Measurements from ENCODE around the gene SNX8. TPM values are rescaled to one million over a fixed set of nuclear protein-coding genes. Genes with fewer than 3 reads are reported as not detected.
A peak's percentile ranks its signal among the peaks of the same experiment; 100 is the strongest.
"Not testable (repeated sequence)": the region's sequence is repeated elsewhere in the genome, so short reads cannot be mapped to it uniquely, and the experiment has no call there.

SNX8 gene
- total RNA-seq, 2 experiments from 2014 or later, result 28.3 to 35.8 TPM

DNA sequence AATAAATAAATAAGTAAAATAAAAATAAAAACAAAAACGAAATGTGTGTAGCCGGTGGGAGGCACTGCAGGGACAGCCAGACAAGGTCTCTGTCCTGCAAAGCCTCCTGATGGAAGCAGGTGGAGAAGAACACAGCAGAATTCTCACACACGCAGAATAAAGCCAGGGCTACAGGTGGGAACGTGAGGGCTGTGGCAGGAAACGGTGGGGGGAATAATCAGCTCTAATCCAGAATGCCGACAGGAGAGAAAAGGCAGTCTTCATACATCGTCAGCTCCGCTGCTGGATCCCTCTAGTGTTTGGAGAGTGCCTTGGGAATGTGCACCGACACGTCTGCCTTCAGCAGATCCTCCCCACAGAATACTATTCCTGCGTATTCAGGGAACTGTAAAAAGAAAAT is 6.8 kb upstream of the SNX8 start:
- DNase-seq (no peak), ATAC-seq (no peak)
- Mint-ChIP-seq H3K4me3 (no peak overlapping the region), H3K9me3 (ENCODE audit: insufficient read depth) (no peaks in the 10 kb centered on the region), H3K27me3 (ENCODE audit: low read depth) (peaks cover 2% of the 10 kb centered on the region), H3K4me1 (ENCODE audit: low read depth) (peaks cover 7% of the 10 kb centered on the region), H3K27ac (no peak overlapping the region), H3K36me3 (ENCODE audit: low read depth) (no peaks in the 10 kb centered on the region)
- ChIA-PET CTCF (no interaction called here), POLR2A (interaction anchor here (0.6 to 0.7 kb wide), 2 partner anchors 71 to 789 kb away, joined by 4 read pairs; no protein-coding TSS in a partner anchor)

- ChIA-PET POLR2A (interaction anchor here (0.6 kb wide), 2 partner anchors 15 to 36 kb away, joined by 3 read pairs; no protein-coding TSS in a partner anchor), CTCF (interaction anchor here (0.7 kb wide), 1 partner anchor 19 kb away, joined by 3 read pairs; no protein-coding TSS in a partner anchor)
- DNase-seq (no peak), ATAC-seq (no peak)
- no peaks in the 10 kb centered on the region for H3K36me3 Mint-ChIP-seq (ENCODE audit: low read depth)
- H3K4me3 Mint-ChIP-seq, result no peak overlapping the region
- no peak overlapping the region for H3K27ac Mint-ChIP-seq
- no peaks in the 10 kb centered on the region for H3K9me3 Mint-ChIP-seq (ENCODE audit: insufficient read depth)
- peaks cover 2% of the 10 kb centered on the region for H3K27me3 Mint-ChIP-seq (ENCODE audit: low read depth)
- peaks cover 9% of the 10 kb centered on the region for H3K4me1 Mint-ChIP-seq (ENCODE audit: low read depth)
Measured at GRCh38 chr7:2317556-2318293, 3.5 kb upstream of the SNX8 start.

GRCh38 chr7:2316578-2316977 is 2.3 kb upstream of the SNX8 start:
- no peak for DNase-seq
- H3K4me1 Mint-ChIP-seq (ENCODE audit: low read depth), result peaks cover 14% of the 10 kb centered on the region
- no peak overlapping the region for H3K4me3 Mint-ChIP-seq
- ChIA-PET POLR2A (no interaction called here), CTCF (no interaction called here)
- no peak overlapping the region for H3K27ac Mint-ChIP-seq
- H3K27me3 Mint-ChIP-seq (ENCODE audit: low read depth), result peaks cover 2% of the 10 kb centered on the region
- H3K9me3 Mint-ChIP-seq (ENCODE audit: insufficient read depth), result no peaks in the 10 kb centered on the region
- H3K36me3 Mint-ChIP-seq (ENCODE audit: low read depth), result no peaks in the 10 kb centered on the region
- ATAC-seq, result no peak

DNA sequence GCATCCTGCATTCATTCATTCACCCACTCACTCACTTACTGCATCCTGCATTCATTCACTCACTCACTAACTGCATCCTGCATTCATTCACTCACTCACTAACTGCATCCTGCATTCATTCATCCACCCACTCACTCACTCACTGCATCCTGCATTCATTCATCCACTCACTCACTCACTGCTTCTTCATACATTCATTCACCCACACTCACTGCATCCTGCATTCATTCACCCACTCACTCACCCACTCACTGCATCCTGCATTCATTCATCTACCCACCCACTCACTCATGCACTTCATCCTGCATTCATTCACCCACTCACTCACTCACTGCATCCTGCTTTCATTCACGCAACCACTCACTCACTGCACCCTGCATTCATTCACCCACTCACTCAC is 1.5 kb upstream of the SNX8 start:
- CTCF ChIA-PET, result no interaction called here
- no peak for ATAC-seq
- H3K27me3 Mint-ChIP-seq (ENCODE audit: low read depth), result peaks cover 2% of the 10 kb centered on the region
- DNase-seq, result no peak
- peaks cover 14% of the 10 kb centered on the region for H3K4me1 Mint-ChIP-seq (ENCODE audit: low read depth)
- H3K9me3 Mint-ChIP-seq (ENCODE audit: insufficient read depth), result no peaks in the 10 kb centered on the region
- H3K36me3 Mint-ChIP-seq (ENCODE audit: low read depth), result no peaks in the 10 kb centered on the region
- H3K27ac Mint-ChIP-seq, result no peak overlapping the region
- POLR2A ChIA-PET, result no interaction called here
- H3K4me3 Mint-ChIP-seq, result no peak overlapping the region

DNA sequence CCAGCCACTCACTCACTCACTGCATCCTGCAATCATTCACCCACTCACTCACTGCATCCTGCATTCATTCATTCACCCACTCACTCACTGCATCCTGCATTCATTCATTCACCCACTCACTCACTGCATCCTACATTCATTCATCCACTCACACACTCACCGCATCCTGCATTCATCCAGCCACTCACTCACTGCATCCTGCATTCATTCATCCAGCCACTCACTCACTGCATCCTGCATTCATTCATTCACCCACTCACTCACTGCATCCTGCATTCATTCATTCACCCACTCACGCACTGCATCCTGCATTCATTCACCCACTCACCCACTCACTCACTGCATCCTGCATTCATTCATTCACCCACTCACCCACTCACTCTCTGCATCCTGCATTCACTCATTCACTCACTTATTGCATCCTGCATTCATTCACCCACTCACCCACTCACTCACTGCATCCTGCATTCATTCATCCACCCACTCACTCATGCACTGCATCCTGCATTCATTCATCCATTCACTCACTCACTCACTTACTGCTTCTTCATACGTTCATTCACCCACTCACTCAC is 802 bp upstream of the SNX8 start:
- H3K4me1 Mint-ChIP-seq (ENCODE audit: low read depth), result peaks cover 14% of the 10 kb centered on the region
- H3K4me3 Mint-ChIP-seq; H3K9me3 Mint-ChIP-seq (ENCODE audit: insufficient read depth); H3K27me3 Mint-ChIP-seq (ENCODE audit: low read depth); DNase-seq; H3K36me3 Mint-ChIP-seq (ENCODE audit: low read depth); CTCF ChIA-PET; ATAC-seq; H3K27ac Mint-ChIP-seq; POLR2A ChIA-PET: not testable (repeated sequence)

GRCh38 chr7:2313450-2314208 is 612 bp downstream of the SNX8 start:
- Mint-ChIP-seq H3K9me3 (ENCODE audit: insufficient read depth) (no peaks in the 10 kb centered on the region), H3K36me3 (ENCODE audit: low read depth) (peaks cover 2% of the 10 kb centered on the region), H3K4me1 (ENCODE audit: low read depth) (peaks cover 14% of the 10 kb centered on the region), H3K4me3 (peak overlapping the region; percentile 89), H3K27me3 (ENCODE audit: low read depth) (peaks cover 2% of the 10 kb centered on the region), H3K27ac (peak overlapping the region; percentile 86)
- ATAC-seq (no peak), DNase-seq (no peak)
- ChIA-PET CTCF (interaction anchor here (0.7 kb wide), 1 partner anchor 105 kb away, joined by 3 read pairs; no protein-coding TSS in a partner anchor), POLR2A (no interaction called here)

DNA sequence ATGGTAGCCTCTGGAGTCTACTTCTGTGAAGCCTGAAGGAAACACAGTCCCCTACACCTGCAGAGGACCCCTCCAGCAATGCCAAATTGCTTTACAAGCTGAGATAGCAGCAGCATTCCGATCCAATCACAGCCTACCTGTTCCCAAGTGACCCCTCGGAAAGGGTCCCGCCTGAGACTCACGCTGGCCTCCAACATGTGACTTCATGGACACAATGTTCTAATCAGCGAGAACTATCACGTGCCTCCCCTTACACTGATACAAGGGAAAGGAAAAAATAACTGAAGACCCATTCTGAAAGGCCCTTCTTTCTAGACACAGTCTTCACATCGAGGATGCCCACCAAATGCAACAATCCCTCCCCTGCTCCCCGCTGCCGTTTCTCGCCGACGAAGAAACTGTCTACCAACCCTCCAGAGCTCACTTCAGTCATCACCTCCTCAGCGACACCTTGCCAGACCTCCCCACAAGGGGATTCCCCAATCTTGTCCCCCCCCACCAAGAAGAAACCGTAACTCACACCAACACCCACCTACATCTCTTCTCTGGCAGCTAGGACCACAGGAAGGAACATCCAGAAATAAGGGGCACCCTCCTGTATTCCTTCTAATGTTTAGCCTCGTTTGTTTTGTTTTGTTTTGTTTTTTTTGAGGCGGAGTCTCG is 1.8 kb downstream of the SNX8 start:
- peaks cover 15% of the 10 kb centered on the region for H3K4me1 Mint-ChIP-seq (ENCODE audit: low read depth)
- no peaks in the 10 kb centered on the region for H3K9me3 Mint-ChIP-seq (ENCODE audit: insufficient read depth)
- H3K27me3 Mint-ChIP-seq (ENCODE audit: low read depth), result no peaks in the 10 kb centered on the region
- ATAC-seq, result no peak
- CTCF ChIA-PET, result no interaction called here
- POLR2A ChIA-PET, result no interaction called here
- DNase-seq, result no peak
- peak overlapping the region; percentile 33 for H3K4me3 Mint-ChIP-seq
- peaks cover 2% of the 10 kb centered on the region for H3K36me3 Mint-ChIP-seq (ENCODE audit: low read depth)
- H3K27ac Mint-ChIP-seq, result peak overlapping the region; percentile 18

DNA sequence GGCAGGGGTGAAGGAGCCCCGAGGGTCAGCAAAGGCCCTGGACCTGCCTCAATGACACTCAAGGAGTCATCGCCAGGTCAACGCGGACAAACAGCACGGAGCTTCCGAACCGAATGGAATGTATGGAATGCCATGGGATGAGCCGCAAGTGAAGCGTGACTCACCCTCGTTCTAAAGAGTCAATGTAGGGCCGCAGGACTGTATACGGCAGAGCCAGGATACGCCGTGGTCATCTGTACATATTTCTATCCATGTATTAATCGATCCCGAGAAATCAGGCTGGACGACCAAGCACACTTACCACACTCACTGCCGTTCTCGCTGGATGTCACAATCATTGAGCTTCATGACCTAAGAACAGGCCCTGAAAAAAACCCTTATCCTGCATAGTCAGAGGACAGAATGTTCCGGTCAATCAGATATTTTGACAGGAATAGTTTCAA is 4.3 kb downstream of the SNX8 start:
- DNase-seq (no peak), ATAC-seq (no peak)
- no peak overlapping the region for H3K4me3 Mint-ChIP-seq
- POLR2A ChIA-PET, result interaction anchor here (0.5 to 0.8 kb wide), 3 partner anchors 10 to 279 kb away, joined by 3 to 6 read pairs (median 3); no protein-coding TSS in a partner anchor
- H3K4me1 Mint-ChIP-seq (ENCODE audit: low read depth), result peaks cover 15% of the 10 kb centered on the region
- H3K9me3 Mint-ChIP-seq (ENCODE audit: insufficient read depth), result no peaks in the 10 kb centered on the region
- H3K27me3 Mint-ChIP-seq (ENCODE audit: low read depth), result no peaks in the 10 kb centered on the region
- peaks cover 2% of the 10 kb centered on the region for H3K36me3 Mint-ChIP-seq (ENCODE audit: low read depth)
- no peak overlapping the region for H3K27ac Mint-ChIP-seq
- CTCF ChIA-PET, result no interaction called here

DNA sequence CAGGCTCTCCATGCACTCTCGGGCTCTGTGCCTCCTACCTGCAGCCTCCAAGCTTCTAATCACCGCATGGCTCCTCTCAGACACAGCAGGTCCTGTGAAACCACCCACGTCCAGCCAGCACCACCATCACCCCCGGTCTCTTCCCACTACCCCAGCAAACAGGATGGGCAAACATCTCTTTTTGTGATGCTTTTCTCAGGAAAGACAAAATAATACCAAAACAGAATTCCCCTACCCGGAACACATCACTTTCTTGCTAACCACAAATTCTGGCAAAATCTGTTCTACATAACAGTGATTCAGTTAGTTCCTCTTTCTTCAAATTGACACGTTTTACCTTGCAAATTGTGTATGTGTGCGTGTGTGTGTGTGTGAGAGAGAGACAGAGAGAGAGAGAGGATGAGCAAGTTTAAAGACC is 6.5 kb downstream of the SNX8 start:
- ATAC-seq (no peak), DNase-seq (no peak)
- Mint-ChIP-seq H3K36me3 (ENCODE audit: low read depth) (peaks cover 2% of the 10 kb centered on the region), H3K27me3 (ENCODE audit: low read depth) (no peaks in the 10 kb centered on the region), H3K9me3 (ENCODE audit: insufficient read depth) (no peaks in the 10 kb centered on the region), H3K4me1 (ENCODE audit: low read depth) (peaks cover 9% of the 10 kb centered on the region), H3K4me3 (no peak overlapping the region), H3K27ac (no peak overlapping the region)
- CTCF ChIA-PET, result interaction anchor here (0.6 kb wide), 1 partner anchor 1260 kb away, joined by 3 read pairs; no protein-coding TSS in a partner anchor
- POLR2A ChIA-PET, result no interaction called here

- peaks cover 3% of the 10 kb centered on the region for H3K4me1 Mint-ChIP-seq (ENCODE audit: low read depth)
- no peaks in the 10 kb centered on the region for H3K9me3 Mint-ChIP-seq (ENCODE audit: insufficient read depth)
- H3K27me3 Mint-ChIP-seq (ENCODE audit: low read depth), result no peaks in the 10 kb centered on the region
- no peak overlapping the region for H3K27ac Mint-ChIP-seq
- H3K36me3 Mint-ChIP-seq (ENCODE audit: low read depth), result peaks cover 2% of the 10 kb centered on the region
- no peak overlapping the region for H3K4me3 Mint-ChIP-seq
- ATAC-seq, result no peak
- ChIA-PET CTCF (no interaction called here), POLR2A (no interaction called here)
- no peak for DNase-seq
Measured at GRCh38 chr7:2306688-2307087, 7.6 kb downstream of the SNX8 start.

GRCh38 chr7:2305258-2305657 is 9.0 kb downstream of the SNX8 start:
- H3K4me1 Mint-ChIP-seq (ENCODE audit: low read depth); H3K27ac Mint-ChIP-seq; CTCF ChIA-PET; POLR2A ChIA-PET; DNase-seq; H3K36me3 Mint-ChIP-seq (ENCODE audit: low read depth); H3K27me3 Mint-ChIP-seq (ENCODE audit: low read depth); ATAC-seq; H3K4me3 Mint-ChIP-seq; H3K9me3 Mint-ChIP-seq (ENCODE audit: insufficient read depth): not testable (repeated sequence)
